Urinary bladder (tissue), 4 donors: ENCODE data around the gene RNF13. TPM values are rescaled to one million over a fixed set of nuclear protein-coding genes. Genes with fewer than 3 reads are reported as not detected.
"Not testable (repeated sequence)": the region's sequence is repeated elsewhere in the genome, so short reads cannot be mapped to it uniquely, and the experiment has no call there.

Experiments used
- DNase-seq: peaks from one replicate; pipeline ENCODE4 v3.0.0-alpha.2; 2015; ENCODE audit errors: extremely low spot score
- H3K27ac ChIP-seq: one replicate; pipeline ENCODE4 v1.5.1; 2013; ENCODE audit warnings: low read depth, mild to moderate bottlenecking, moderate library complexity
- H3K36me3 ChIP-seq: one replicate; pipeline ENCODE4 v1.6.1; 2013; ENCODE audit warnings: mild to moderate bottlenecking, moderate library complexity; ENCODE audit not compliant: insufficient read depth
- H3K4me1 ChIP-seq: one replicate; pipeline ENCODE4 v1.6.1; 2013; ENCODE audit warnings: mild to moderate bottlenecking, moderate library complexity; ENCODE audit not compliant: insufficient read depth
- H3K4me3 ChIP-seq: one replicate; pipeline ENCODE4 v1.5.1; 2013; ENCODE audit warnings: low read depth, low read length
- WGBS: extraction: QIAGEN DNeasy Blood & Tissue Kit; methylation state at CpG from one replicate; pipeline ENCODE4 v1.1.7; 2013; 5-methylcytosine and 5-hydroxymethylcytosine counted together
- polyA plus RNA-seq: library from polyadenylated mRNA; stranded (reverse); fragments of 200-250 nt; gene quantifications from one replicate; pipeline ENCODE4 v1.2.3, GENCODE V29; 2013
- total RNA-seq: library from RNA; depleted of rRNA; stranded (reverse); fragments of >200 nt; gene quantifications from one replicate; pipeline ENCODE4 v1.2.3, GENCODE V29; 2014
- donor health status: healthy with polysubstance abuse.
- donor health status: healthy.

Gene RNF13
- total and polyA plus RNA-seq, 2 donors: 74.8 to 162 TPM

GRCh38 chr3:149969110-149969939, 156.3 kb downstream of the RNF13 start:
- Histone ChIP-seq H3K4me3 (peak overlapping the region; percentile 95), H3K27ac (peak overlapping the region; percentile 12), H3K4me1 (no peaks in the 10 kb centered on the region), H3K36me3 (no peaks in the 10 kb centered on the region)
- DNase-seq: no peak
- WGBS: 13% methylated on average over 15 of the region's 15 CpGs

- H3K36me3 ChIP-seq: no peaks in the 10 kb centered on the region
- H3K4me3 ChIP-seq: peak overlapping the region; percentile 95
- no peaks in the 10 kb centered on the region for H3K4me1 ChIP-seq
- H3K27ac ChIP-seq: peak overlapping the region; percentile 87
- peak; percentile 86 for DNase-seq
- WGBS: under 1% methylated on average over 73 of the region's 73 CpGs
Measured at GRCh38 chr3:149969940-149970715, 157.1 kb downstream of the RNF13 start.

- no peak for DNase-seq
- Histone ChIP-seq H3K36me3 (no peaks in the 10 kb centered on the region), H3K4me3 (peak within 1 kb of the TSS; percentile 95), H3K27ac (peak within 1 kb of the TSS; percentile 87), H3K4me1 (no peaks in the 10 kb centered on the region)
- WGBS: under 1% methylated on average over 101 of the region's 102 CpGs
Measured at GRCh38 chr3:149970716-149971402, 157.8 kb downstream of the RNF13 start, which contains the start of gene PFN2. Gene PFN2, minus strand, starts transcription at chr3:149970895. Its CDS starts 39 bp downstream, at chr3:149970856.

GRCh38 chr3:149971403-149972075, 158.5 kb downstream of the RNF13 start:
- H3K4me1 ChIP-seq: no peaks in the 10 kb centered on the region
- peak overlapping the region; percentile 64 for H3K27ac ChIP-seq
- no peaks in the 10 kb centered on the region for H3K36me3 ChIP-seq
- DNase-seq: no peak
- WGBS: under 1% methylated on average over 42 of the region's 42 CpGs
- H3K4me3 ChIP-seq: peak overlapping the region; percentile 95

- Histone ChIP-seq H3K36me3 (no peaks in the 10 kb centered on the region), H3K27ac (no peak overlapping the region), H3K4me3 (no peak overlapping the region), H3K4me1 (no peaks in the 10 kb centered on the region)
- no peak for DNase-seq
Measured at GRCh38 chr3:149975919-149976318, 162.9 kb downstream of the RNF13 start.

GRCh38 chr3:149977386-149977785, 164.4 kb downstream of the RNF13 start:
- Histone ChIP-seq H3K4me3 (no peak overlapping the region), H3K27ac (no peak overlapping the region), H3K4me1 (no peaks in the 10 kb centered on the region), H3K36me3 (no peaks in the 10 kb centered on the region)
- 61% methylated on average over 2 of the region's 2 CpGs for WGBS
- no peak for DNase-seq

- not testable (repeated sequence) for H3K4me3 ChIP-seq, DNase-seq, H3K27ac ChIP-seq, H3K36me3 ChIP-seq, H3K4me1 ChIP-seq
- WGBS: 76% methylated on average over 4 of the region's 10 CpGs
Measured at GRCh38 chr3:149981979-149982378, 169.0 kb downstream of the RNF13 start.

GRCh38 chr3:149983053-149983452, 170.0 kb downstream of the RNF13 start:
- H3K4me1 ChIP-seq, DNase-seq, H3K36me3 ChIP-seq, H3K4me3 ChIP-seq, H3K27ac ChIP-seq: not testable (repeated sequence)
- 94% methylated on average over 32 of the region's 32 CpGs for WGBS

GRCh38 chr3:149983628-149984027, 170.6 kb downstream of the RNF13 start:
- H3K4me1 ChIP-seq: no peaks in the 10 kb centered on the region
- no peak overlapping the region for H3K4me3 ChIP-seq
- H3K27ac ChIP-seq: no peak overlapping the region
- 91% methylated on average over 4 of the region's 4 CpGs for WGBS
- H3K36me3 ChIP-seq: no peaks in the 10 kb centered on the region
- no peak for DNase-seq

GRCh38 chr3:149989307-149989706, 176.3 kb downstream of the RNF13 start:
- Histone ChIP-seq H3K4me3 (no peak overlapping the region), H3K36me3 (no peaks in the 10 kb centered on the region), H3K4me1 (no peaks in the 10 kb centered on the region), H3K27ac (no peak overlapping the region)
- DNase-seq: no peak
- 92% methylated on average over 2 of the region's 2 CpGs for WGBS

GRCh38 chr3:149990423-149990948, 177.5 kb downstream of the RNF13 start:
- no peak overlapping the region for H3K4me3 ChIP-seq
- no peaks in the 10 kb centered on the region for H3K4me1 ChIP-seq
- no peak overlapping the region for H3K27ac ChIP-seq
- DNase-seq: no peak
- WGBS: 75% methylated on average over 1 of the region's 1 CpG
- no peaks in the 10 kb centered on the region for H3K36me3 ChIP-seq

- H3K27ac ChIP-seq: no peak overlapping the region
- WGBS: 99% methylated on average over 4 of the region's 4 CpGs
- no peaks in the 10 kb centered on the region for H3K36me3 ChIP-seq
- no peak overlapping the region for H3K4me3 ChIP-seq
- H3K4me1 ChIP-seq: no peaks in the 10 kb centered on the region
- no peak for DNase-seq
Measured at GRCh38 chr3:149992416-149993058, 179.5 kb downstream of the RNF13 start.
